T-cell (primary cell): Measurements from ENCODE around the gene C5orf52. TPM values are rescaled to one million over a fixed set of nuclear protein-coding genes. Genes with fewer than 3 reads are reported as not detected.
"Not testable (repeated sequence)": the region's sequence is repeated elsewhere in the genome, so short reads cannot be mapped to it uniquely, and the experiment has no call there.

ENCODE experiments used
- ATAC-seq, 4 experiments: fragments of 200-7000 bp in 3 of 4; fragments of 150-1000 bp in 1 of 4; cut with Tn5 transposase; replicated peaks in 1 of 4; 1 replicate in 3 of 4; 2 replicates in 1 of 4; pipeline ENCODE4 v1.10.0; 2021; ENCODE audit warnings: moderate library complexity in 3 of 4, mild to moderate bottlenecking in 2 of 4, moderate number of reproducible peaks in 1 of 4
- CTCF ChIA-PET, 2 donors: fragments of 300-600 bp; sonication (Branson Sonifier 250); formaldehyde crosslinking; loops; one replicate each; lab custom pipeline; 2022; ENCODE audit warnings: antibody characterized with exemption in 2 of 2; lab: Charles Lee
- POLR2A ChIA-PET, 2 donors: fragments of 300-600 bp; sonication (Branson Sonifier 250); formaldehyde crosslinking; loops; one replicate each; lab custom pipeline; 2022; ENCODE audit warnings: antibody characterized with exemption in 2 of 2; lab: Charles Lee
- DNase-seq, 35 experiments: peaks; one replicate each; pipeline versions ENCODE4 v3.0.0 to v3.0.0-alpha.2; 2013 to 2023
- H3K27ac ChIP-seq: one replicate; pipeline ENCODE4 v1.5.1; 2013; ENCODE audit warnings: low read length
- H3K27me3 ChIP-seq, 2 experiments: replicated peaks in 1 of 2; 1 replicate in 1 of 2; 2 replicates in 1 of 2; pipeline versions ENCODE4 v1.6.1 to v1.7.0; 2013; ENCODE audit warnings: low read length in 1 of 2, mixed read lengths in 1 of 2; ENCODE audit not compliant: control insufficient read depth in 2 of 2, insufficient read depth in 2 of 2; ENCODE audit errors: extremely low read depth in 1 of 2
- H3K36me3 ChIP-seq, 2 donors: 1 replicate in 1 of 2; 2 replicates in 1 of 2; pipeline versions ENCODE4 v1.6.1 to v1.7.0; 2013; ENCODE audit warnings: low read length in 1 of 2; ENCODE audit not compliant: control insufficient read depth in 2 of 2, insufficient read depth in 1 of 2; ENCODE audit errors: extremely low read depth in 1 of 2
- H3K4me1 ChIP-seq, 2 experiments: 1 replicate in 1 of 2; 2 replicates in 1 of 2; pipeline versions ENCODE4 v1.6.1 to v1.7.0; 2013; ENCODE audit warnings: low read length in 2 of 2, mixed read lengths in 1 of 2; ENCODE audit not compliant: insufficient read depth in 2 of 2, control insufficient read depth in 1 of 2; ENCODE audit errors: extremely low read depth in 1 of 2
- H3K4me3 ChIP-seq, 2 donors: 1 replicate in 1 of 2; 2 replicates in 1 of 2; pipeline versions ENCODE4 v1.5.1 to v1.7.0; 2013; ENCODE audit warnings: mild to moderate bottlenecking in 2 of 2, low read length in 1 of 2, moderate library complexity in 1 of 2; ENCODE audit not compliant: control insufficient read depth in 1 of 2; ENCODE audit errors: extremely low read depth in 1 of 2
- H3K9me3 ChIP-seq: 2 replicates; pipeline ENCODE4 v1.7.0; 2013
- H3K27ac Mint-ChIP-seq, 2 donors: one replicate each; pipeline ENCODE4 v1.8.0; 2020 to 2021; ENCODE audit warnings: mild to moderate bottlenecking in 2 of 2, mixed read lengths in 2 of 2
- H3K27me3 Mint-ChIP-seq, 2 donors: one replicate each; pipeline ENCODE4 v1.8.0; 2021 to 2022; ENCODE audit warnings: mixed read lengths in 2 of 2
- H3K36me3 Mint-ChIP-seq: one replicate; pipeline ENCODE4 v1.8.0; 2021; ENCODE audit warnings: mixed read lengths
- H3K4me1 Mint-ChIP-seq, 3 donors: one replicate each; pipeline ENCODE4 v1.8.0; 2020 to 2022; ENCODE audit warnings: mixed read lengths in 3 of 3, mild to moderate bottlenecking in 1 of 3
- H3K4me3 Mint-ChIP-seq, 3 donors: one replicate each; pipeline ENCODE4 v1.8.0; 2020 to 2022; ENCODE audit warnings: mild to moderate bottlenecking in 3 of 3, mixed read lengths in 3 of 3, moderate library complexity in 3 of 3
- H3K9me3 Mint-ChIP-seq, 3 donors: one replicate each; pipeline ENCODE4 v1.8.0; 2020 to 2022; ENCODE audit warnings: mixed read lengths in 3 of 3
- WGBS: methylation state at CpG from one replicate; pipeline ENCODE4 v1.1.5; 2013; ENCODE audit warnings: missing lambda C conversion rate; ENCODE audit not compliant: insufficient coverage; 5-methylcytosine and 5-hydroxymethylcytosine counted together
- total RNA-seq, 35 experiments: library from RNA in 6 of 35; stranded (reverse) in 6 of 35; fragments of 120-200 nt in 1 of 35; gene quantifications; one replicate each; pipeline versions ENCODE4 v1.2.1 to v1.2.4 and lab custom pipeline; 2013 to 2026

C5orf52 gene
- total RNA-seq, 5 donors from 2014 or later (not counting 1 experiment from before 2014, with no cell fraction given): not detected

DNA sequence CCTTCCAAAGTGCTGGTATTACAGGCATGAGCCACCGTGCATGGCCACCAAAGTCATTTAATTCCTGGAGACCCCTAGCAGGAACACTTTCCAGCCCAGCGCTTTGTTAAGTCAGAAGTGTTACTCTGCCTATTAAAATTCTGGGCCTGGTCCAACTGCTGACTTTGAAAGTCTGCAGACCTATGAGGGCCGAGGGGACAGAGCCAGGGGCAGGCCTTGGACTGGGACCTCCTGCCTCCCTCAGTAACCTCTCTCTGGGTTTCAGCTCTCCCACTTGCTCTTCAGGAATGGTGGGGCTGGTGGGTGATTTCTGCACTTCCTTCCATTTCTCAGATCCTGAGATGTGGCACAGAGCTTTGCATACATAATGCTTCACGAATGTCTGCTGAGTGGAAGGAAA is 9.7 kb downstream of the C5orf52 start:
- Histone ChIP-seq H3K4me3 (no peak overlapping the region), H3K9me3 (no peaks in the 10 kb centered on the region), H3K27ac (no peak overlapping the region), H3K4me1 (no peaks in the 10 kb centered on the region), H3K36me3 (no peaks in the 10 kb centered on the region), H3K27me3 (no peaks in the 10 kb centered on the region)
- H3K27me3 Mint-ChIP-seq: no peaks in the 10 kb centered on the region
- WGBS: 100% methylated on average over 3 of the region's 4 CpGs
- H3K36me3 Mint-ChIP-seq: no peaks in the 10 kb centered on the region
- H3K4me3 Mint-ChIP-seq: no peak overlapping the region
- no peak overlapping the region for H3K27ac Mint-ChIP-seq
- no peak for ATAC-seq
- no peaks in the 10 kb centered on the region for H3K9me3 Mint-ChIP-seq
- ChIA-PET CTCF (no interaction called here), POLR2A (no interaction called here)
- DNase-seq: no peak
- H3K4me1 Mint-ChIP-seq: no peaks in the 10 kb centered on the region

DNA sequence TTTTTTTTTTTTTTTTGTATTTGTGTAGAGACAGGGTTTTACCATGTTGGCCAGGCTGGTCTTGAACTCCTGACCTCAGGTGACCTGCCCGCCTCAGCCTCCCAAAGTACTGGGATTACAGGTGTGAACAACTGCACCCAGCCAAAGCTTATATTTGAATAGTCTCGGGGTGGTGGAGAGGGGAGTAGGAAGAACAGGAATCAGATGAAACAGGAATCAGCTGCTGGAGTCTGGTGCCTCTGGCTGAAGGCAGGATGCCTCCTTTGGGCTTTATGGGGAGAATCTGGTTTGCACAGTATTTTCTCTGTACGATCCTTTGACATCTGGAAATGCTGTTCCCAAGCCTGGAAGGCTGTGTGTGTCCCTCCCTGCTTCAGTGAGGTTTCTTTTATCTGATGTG is 10.9 kb downstream of the C5orf52 start:
- 55% methylated on average over 2 of the region's 3 CpGs for WGBS
- Histone ChIP-seq H3K9me3 (no peaks in the 10 kb centered on the region), H3K36me3 (no peaks in the 10 kb centered on the region), H3K27ac (no peak overlapping the region), H3K4me3 (no peak overlapping the region), H3K27me3 (no peaks in the 10 kb centered on the region), H3K4me1 (no peaks in the 10 kb centered on the region)
- ChIA-PET POLR2A (interaction anchor here in 1 of 2 donors (0.6 kb wide), 1 partner anchor 116 kb away, joined by 11 read pairs; no protein-coding TSS in a partner anchor), CTCF (interaction anchor here (0.6 to 0.7 kb wide), 4 partner anchors 155 to 550 kb away, joined by 3 to 12 read pairs (median 8); no protein-coding TSS in a partner anchor)
- ATAC-seq (no peak), DNase-seq (no peak)
- Mint-ChIP-seq H3K27me3 (no peaks in the 10 kb centered on the region), H3K4me3 (no peak overlapping the region), H3K4me1 (no peaks in the 10 kb centered on the region), H3K9me3 (no peaks in the 10 kb centered on the region), H3K36me3 (no peaks in the 10 kb centered on the region), H3K27ac (no peak overlapping the region)

DNA sequence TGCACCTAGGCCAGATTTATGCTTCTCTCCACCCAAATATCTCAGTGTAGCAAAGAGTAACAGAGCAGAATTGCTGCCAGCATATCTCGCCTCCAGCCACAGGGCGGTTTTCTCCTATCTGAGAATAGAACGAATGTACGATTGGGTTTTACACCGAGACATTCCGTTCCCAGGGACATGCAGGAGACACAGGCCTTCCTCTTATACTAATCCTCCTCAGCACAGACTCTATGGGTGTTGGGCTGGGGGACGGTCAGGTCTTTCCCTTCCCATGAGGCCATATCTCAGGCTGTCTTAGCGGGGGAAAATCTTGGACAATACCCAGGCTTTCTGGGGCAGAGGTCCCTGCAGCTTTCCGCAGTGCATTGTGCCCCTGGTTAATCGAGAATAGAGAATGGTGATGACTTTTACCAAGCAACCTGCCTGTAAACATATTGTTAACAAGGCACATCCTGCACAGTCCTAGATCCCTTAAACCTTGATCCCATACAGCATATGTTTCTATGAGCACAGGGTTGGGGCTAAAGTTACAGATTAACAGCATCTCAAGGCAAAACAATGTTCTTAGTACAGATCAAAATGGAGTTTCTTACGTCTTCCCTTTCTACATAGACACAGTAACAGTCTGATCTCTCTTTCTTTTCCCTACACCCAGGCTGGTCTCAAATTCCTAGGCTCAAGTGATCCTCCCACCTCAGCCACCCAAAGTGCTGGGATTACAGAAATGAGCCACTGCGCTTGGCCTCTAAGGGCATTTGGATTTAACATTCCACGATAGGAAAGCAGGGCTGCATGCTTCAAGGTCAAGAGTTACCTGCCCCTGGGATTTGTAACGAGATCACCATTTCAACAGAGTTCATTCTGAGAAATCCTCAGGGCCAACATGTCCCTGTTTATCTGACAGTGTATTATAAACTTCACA is 15.2 kb downstream of the C5orf52 start:
- WGBS: 95% methylated on average over 4 of the region's 14 CpGs
- POLR2A ChIA-PET, H3K27ac Mint-ChIP-seq, H3K9me3 ChIP-seq, H3K27me3 ChIP-seq, H3K9me3 Mint-ChIP-seq, H3K4me3 Mint-ChIP-seq, H3K4me1 Mint-ChIP-seq, H3K27ac ChIP-seq, H3K4me1 ChIP-seq, DNase-seq, H3K36me3 ChIP-seq, ATAC-seq, H3K27me3 Mint-ChIP-seq, H3K4me3 ChIP-seq, CTCF ChIA-PET, H3K36me3 Mint-ChIP-seq: not testable (repeated sequence)

DNA sequence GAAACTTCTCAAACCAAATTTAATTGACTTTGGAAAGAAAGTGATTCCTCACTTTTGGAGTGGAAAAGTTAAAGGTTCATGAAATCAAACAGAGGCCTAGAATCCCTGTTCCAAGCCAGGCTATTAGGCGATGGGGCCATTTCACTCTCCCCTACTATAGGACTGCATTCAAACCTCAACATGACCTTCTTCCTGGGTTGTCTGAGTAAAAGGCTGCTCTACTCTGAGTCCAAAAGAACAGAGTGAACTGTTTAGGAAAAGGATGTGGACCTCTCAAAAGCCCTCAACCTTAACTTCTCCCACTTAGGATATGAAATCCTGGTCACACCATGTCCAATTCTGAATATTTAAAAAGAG is 15.8 kb downstream of the C5orf52 start:
- Mint-ChIP-seq H3K4me1 (no peaks in the 10 kb centered on the region), H3K4me3 (no peak overlapping the region), H3K9me3 (peaks cover 0 to 7% (median 0%) of the 10 kb centered on the region in 3 donors), H3K27me3 (peaks cover 0 to 4% of the 10 kb centered on the region in 2 donors), H3K27ac (no peak overlapping the region), H3K36me3 (no peaks in the 10 kb centered on the region)
- no peak overlapping the region for H3K27ac ChIP-seq
- H3K27me3 ChIP-seq: peaks cover 0 to 3% of the 10 kb centered on the region in 2 experiments
- H3K9me3 ChIP-seq: no peaks in the 10 kb centered on the region
- ATAC-seq: no peak
- no peak overlapping the region for H3K4me3 ChIP-seq
- no peaks in the 10 kb centered on the region for H3K36me3 ChIP-seq
- no peak for DNase-seq
- CTCF ChIA-PET: no interaction called here
- WGBS: no CpG with 5 or more reads among the region's 1 CpG
- POLR2A ChIA-PET: no interaction called here
- peaks cover 0 to 4% of the 10 kb centered on the region in 2 experiments for H3K4me1 ChIP-seq

DNA sequence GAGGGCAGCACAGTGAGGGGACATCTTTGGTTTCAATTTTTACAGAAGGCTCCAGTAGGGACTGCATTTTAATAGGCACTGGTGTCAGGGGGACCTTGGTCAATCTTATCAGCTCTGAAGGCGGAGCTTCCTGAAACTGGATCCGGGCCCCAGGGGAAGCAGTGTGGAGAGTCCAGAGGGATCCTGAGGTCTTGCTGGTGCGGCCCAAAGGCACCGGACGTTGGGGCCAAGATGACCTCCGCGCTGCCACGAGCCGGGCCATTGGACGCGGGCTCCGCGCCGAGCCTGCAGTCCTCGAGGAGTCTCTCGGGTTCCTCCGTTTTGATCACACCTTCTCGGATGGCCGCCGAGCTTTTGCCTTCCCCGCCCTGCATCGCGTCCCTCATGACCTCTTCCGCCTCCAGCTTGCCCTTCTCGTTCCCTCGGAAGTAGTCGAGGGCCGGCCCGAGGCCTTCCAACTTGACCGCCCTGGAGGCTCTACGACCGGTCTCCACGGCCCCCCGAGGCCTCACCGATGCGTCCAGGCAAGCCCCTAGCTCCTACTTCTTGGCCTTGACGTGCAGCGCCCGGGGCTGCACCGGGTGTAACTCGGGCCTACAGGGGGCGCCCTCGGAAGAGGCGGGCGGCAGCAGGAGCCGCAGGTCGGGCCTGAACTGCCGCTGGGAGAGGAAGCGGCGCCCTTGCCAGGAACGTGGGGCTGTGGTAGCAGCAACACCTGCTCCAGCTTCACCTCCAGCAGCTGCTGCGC is 18.8 kb downstream of the C5orf52 start:
- Mint-ChIP-seq H3K27me3 (peaks cover under 1 to 4% of the 10 kb centered on the region in 2 donors), H3K4me3 (no peak overlapping the region), H3K27ac (no peak overlapping the region), H3K36me3 (no peaks in the 10 kb centered on the region), H3K9me3 (peaks cover 0 to 7% (median 0%) of the 10 kb centered on the region in 3 donors), H3K4me1 (no peaks in the 10 kb centered on the region)
- Histone ChIP-seq H3K4me3 (peak overlapping the region in 1 of 2 donors; percentile 28), H3K9me3 (no peaks in the 10 kb centered on the region), H3K36me3 (no peaks in the 10 kb centered on the region), H3K4me1 (peaks cover 0 to 4% of the 10 kb centered on the region in 2 experiments), H3K27me3 (peaks cover 0 to 3% of the 10 kb centered on the region in 2 experiments), H3K27ac (no peak overlapping the region)
- WGBS: 68% methylated on average over 50 of the region's 52 CpGs
- ChIA-PET CTCF (no interaction called here), POLR2A (interaction anchor here in 1 of 2 donors (0.6 kb wide), 1 partner anchor 1312 kb away, joined by 11 read pairs; no protein-coding TSS in a partner anchor)
- ATAC-seq: peak in 3 of 4 experiments; percentile 24 to 58 (median 36)
- DNase-seq: peak in 20 of 35 experiments; percentile 3 to 53 (median 21)

GRCh38 chr5:157690690-157691433 is 19.5 kb downstream of the C5orf52 start:
- peaks cover 1 to 5% of the 10 kb centered on the region in 2 donors for H3K27me3 Mint-ChIP-seq
- Histone ChIP-seq H3K4me3 (peak overlapping the region in 1 of 2 donors; percentile 28), H3K27ac (no peak overlapping the region), H3K27me3 (peaks cover 0 to 3% of the 10 kb centered on the region in 2 experiments), H3K4me1 (peaks cover 0 to 4% of the 10 kb centered on the region in 2 experiments), H3K9me3 (no peaks in the 10 kb centered on the region), H3K36me3 (no peaks in the 10 kb centered on the region)
- DNase-seq: no peak
- ChIA-PET POLR2A (interaction anchor here in 1 of 2 donors (0.6 kb wide), 2 partner anchors 200 to 1311 kb away, joined by 3 to 11 read pairs; no protein-coding TSS in a partner anchor), CTCF (no interaction called here)
- H3K9me3 Mint-ChIP-seq: peaks cover 0 to 7% (median 0%) of the 10 kb centered on the region in 3 donors
- H3K36me3 Mint-ChIP-seq: no peaks in the 10 kb centered on the region
- no peak overlapping the region for H3K27ac Mint-ChIP-seq
- WGBS: 77% methylated on average over 50 of the region's 53 CpGs
- H3K4me1 Mint-ChIP-seq: no peaks in the 10 kb centered on the region
- ATAC-seq: no peak
- H3K4me3 Mint-ChIP-seq: no peak overlapping the region
